HepG2 (cell line): ENCODE measurements around the gene SLC38A3. TPM values are rescaled to one million over a fixed set of nuclear protein-coding genes. Genes with fewer than 3 reads are reported as not detected.
A peak's percentile ranks its signal among the peaks of the same experiment; 100 is the strongest.

Experiments
- ARID5B ChIP-seq: IDR thresholded peaks from 2 replicates; pipeline ENCODE4 v1.4.0; 2020; ENCODE audit warnings: mild to moderate bottlenecking, missing genetic modification reagents
- CREB3 ChIP-seq: sonication (generic); formaldehyde crosslinking; IDR thresholded peaks from 2 replicates; pipeline ENCODE4 v1.5.0; 2020; ENCODE audit warnings: missing genetic modification reagents
- JARID2 ChIP-seq: sonication (generic); formaldehyde crosslinking; IDR thresholded peaks from 2 replicates; pipeline ENCODE4 v1.8.1; 2023; ENCODE audit warnings: missing genetic modification reagents, inconsistent platforms; ENCODE audit not compliant: insufficient replicate concordance
- MTERF4 ChIP-seq: sonication (generic); formaldehyde crosslinking; IDR thresholded peaks from 2 replicates; pipeline ENCODE4 v1.8.0; 2023; ENCODE audit warnings: mild to moderate bottlenecking, missing genetic modification reagents
- TOE1 ChIP-seq: sonication (generic); formaldehyde crosslinking; IDR thresholded peaks from 2 replicates; pipeline ENCODE4 v1.4.0; 2020; ENCODE audit warnings: mild to moderate bottlenecking, missing genetic modification reagents
- ZFY ChIP-seq: sonication (generic); formaldehyde crosslinking; IDR thresholded peaks from 2 replicates; pipeline ENCODE4 v1.4.0; 2020; ENCODE audit warnings: missing genetic modification reagents
- ZNF10 ChIP-seq: sonication (generic); formaldehyde crosslinking; IDR thresholded peaks from 2 replicates; pipeline ENCODE4 v1.4.0; 2020; ENCODE audit warnings: mild to moderate bottlenecking, low read depth, missing genetic modification reagents, borderline replicate concordance
- ZNF121 ChIP-seq: sonication (generic); formaldehyde crosslinking; IDR thresholded peaks from 2 replicates; pipeline ENCODE4 v1.5.0; 2020; ENCODE audit warnings: mild to moderate bottlenecking, missing genetic modification reagents
- ZNF329 ChIP-seq: sonication (generic); formaldehyde crosslinking; IDR thresholded peaks from 2 replicates; pipeline ENCODE4 v1.9.0; 2021; ENCODE audit warnings: low read depth, mild to moderate bottlenecking, missing genetic modification reagents
- ZNF7 ChIP-seq: IDR thresholded peaks from 2 replicates; pipeline ENCODE4 v1.6.1; 2016; ENCODE audit warnings: missing biosample characterization, missing genetic modification reagents
- polyA plus RNA-seq, 8 experiments: library from polyadenylated mRNA; depleted of rRNA in 3 of 8; stranded (reverse) in 7 of 8; unstranded in 1 of 8; fragments of >200 nt; fragmentation: Illumina TruSeq in 4 of 8; extraction: Trizol in 4 of 8; gene quantifications; 2 replicates each; pipeline versions ENCODE4 v1.2.1 to v1.2.3, GENCODE V29; 2011 to 2016; ENCODE audit warnings: low read depth in 4 of 8, missing spikeins in 1 of 8, mixed read lengths in 1 of 8; ENCODE audit not compliant: insufficient read depth in 1 of 8
- total RNA-seq, 5 experiments: library from RNA; depleted of rRNA; stranded (reverse); fragments of >200 nt; fragmentation: Illumina TruSeq; extraction: Trizol; gene quantifications; 2 replicates each; pipeline ENCODE4 v1.2.3, GENCODE V29; 2016; ENCODE audit warnings: low read depth in 1 of 5
- TF ChIP-seq, protein P1 (sequence below): sonication (generic); formaldehyde crosslinking; IDR thresholded peaks from 2 replicates; pipeline ENCODE4 v1.5.1; 2020; ENCODE audit warnings: missing genetic modification reagents, mild to moderate bottlenecking, borderline replicate concordance
- TF ChIP-seq, protein P2 (sequence below), 2 experiments: sonication (generic) in 1 of 2; formaldehyde crosslinking in 1 of 2; IDR thresholded peaks; 2 replicates each; pipeline versions ENCODE4 v1.5.1 to v1.6.1; 2011 to 2020; ENCODE audit warnings: borderline replicate concordance in 1 of 2, low read depth in 1 of 2, low read length in 1 of 2, mild to moderate bottlenecking in 1 of 2, missing genetic modification reagents in 1 of 2, moderate library complexity in 1 of 2

Gene SLC38A3
- total and polyA plus RNA-seq, 2 of the 13 experiments (the other 11 are each of a cell fraction or from before 2014, with no cell fraction given): 29.8 to 164 TPM

GRCh38 chr3:50268703-50269451 is 63.8 kb downstream of the SLC38A3 start, which contains the start of gene SEMA3B (continued):
- TF ChIP-seq MTERF4 (CRISPR knock-in tag): 0 out of 2 replicates have a peak, but pooled peaks have one; percentile 45
- TF ChIP-seq, protein P1, sequence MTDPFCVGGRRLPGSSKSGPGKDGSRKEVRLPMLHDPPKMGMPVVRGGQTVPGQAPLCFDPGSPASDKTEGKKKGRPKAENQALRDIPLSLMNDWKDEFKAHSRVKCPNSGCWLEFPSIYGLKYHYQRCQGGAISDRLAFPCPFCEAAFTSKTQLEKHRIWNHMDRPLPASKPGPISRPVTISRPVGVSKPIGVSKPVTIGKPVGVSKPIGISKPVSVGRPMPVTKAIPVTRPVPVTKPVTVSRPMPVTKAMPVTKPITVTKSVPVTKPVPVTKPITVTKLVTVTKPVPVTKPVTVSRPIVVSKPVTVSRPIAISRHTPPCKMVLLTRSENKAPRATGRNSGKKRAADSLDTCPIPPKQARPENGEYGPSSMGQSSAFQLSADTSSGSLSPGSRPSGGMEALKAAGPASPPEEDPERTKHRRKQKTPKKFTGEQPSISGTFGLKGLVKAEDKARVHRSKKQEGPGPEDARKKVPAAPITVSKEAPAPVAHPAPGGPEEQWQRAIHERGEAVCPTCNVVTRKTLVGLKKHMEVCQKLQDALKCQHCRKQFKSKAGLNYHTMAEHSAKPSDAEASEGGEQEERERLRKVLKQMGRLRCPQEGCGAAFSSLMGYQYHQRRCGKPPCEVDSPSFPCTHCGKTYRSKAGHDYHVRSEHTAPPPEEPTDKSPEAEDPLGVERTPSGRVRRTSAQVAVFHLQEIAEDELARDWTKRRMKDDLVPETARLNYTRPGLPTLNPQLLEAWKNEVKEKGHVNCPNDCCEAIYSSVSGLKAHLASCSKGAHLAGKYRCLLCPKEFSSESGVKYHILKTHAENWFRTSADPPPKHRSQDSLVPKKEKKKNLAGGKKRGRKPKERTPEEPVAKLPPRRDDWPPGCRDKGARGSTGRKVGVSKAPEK (CRISPR knock-in tag): no peak
- no peak for TF ChIP-seq ZNF7 (CRISPR knock-in tag)
- TF ChIP-seq, protein P2, sequence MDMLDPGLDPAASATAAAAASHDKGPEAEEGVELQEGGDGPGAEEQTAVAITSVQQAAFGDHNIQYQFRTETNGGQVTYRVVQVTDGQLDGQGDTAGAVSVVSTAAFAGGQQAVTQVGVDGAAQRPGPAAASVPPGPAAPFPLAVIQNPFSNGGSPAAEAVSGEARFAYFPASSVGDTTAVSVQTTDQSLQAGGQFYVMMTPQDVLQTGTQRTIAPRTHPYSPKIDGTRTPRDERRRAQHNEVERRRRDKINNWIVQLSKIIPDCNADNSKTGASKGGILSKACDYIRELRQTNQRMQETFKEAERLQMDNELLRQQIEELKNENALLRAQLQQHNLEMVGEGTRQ (IDR thresholded peaks at IDR 0.05; ENCODE audit: low read depth, low read length): no peak
- TF ChIP-seq, protein P2 (CRISPR knock-in tag; IDR thresholded peaks at IDR 0.05; ENCODE audit: borderline replicate concordance): no peak
- TF ChIP-seq TOE1 (CRISPR knock-in tag): no peak
- TF ChIP-seq CREB3 (CRISPR knock-in tag): no peak
- TF ChIP-seq ZNF121: no peak
- TF ChIP-seq ZNF10: no peak
- TF ChIP-seq ARID5B (CRISPR knock-in tag): peak; percentile 63; the same call in 1 of the 2 replicates
- peak; percentile 40; the same call in 1 of the 2 replicates for TF ChIP-seq ZFY (CRISPR knock-in tag)
- no peak for TF ChIP-seq JARID2 (CRISPR knock-in tag)
- no peak for TF ChIP-seq ZNF329 (CRISPR knock-in tag)
